GM12878 (cell line): ENCODE measurements around the gene CDH18. TPM values are rescaled to one million over a fixed set of nuclear protein-coding genes. Genes with fewer than 3 reads are reported as not detected.
A peak's percentile ranks its signal among the peaks of the same experiment; 100 is the strongest.

ENCODE experiments used
- ATAC-seq: fragments of 200-7000 bp; cut with Tn5 transposase; 3 replicates; pipeline ENCODE4 v1.9.1; 2020; ENCODE audit warnings: mild to moderate bottlenecking, moderate library complexity
- BruUV-seq: library from RNA; stranded (reverse); fragments of 400-500 nt; replicated peaks from 2 replicates; lab custom pipeline; 2021; lab: Mats Ljungman, UMichigan
- CTCF ChIA-PET: fragments of 300-600 bp; sonication (Branson Sonifier 250); formaldehyde crosslinking; extraction: SDS; loops from one replicate; lab custom pipeline; 2021; ENCODE audit warnings: inconsistent platforms; lab: Yijun Ruan, JAX
- POLR2A ChIA-PET: fragments of 350-600 bp; formaldehyde crosslinking; extraction: SDS; loops from one replicate; lab custom pipeline; 2021; ENCODE audit warnings: inconsistent platforms; lab: Charles Lee
- RAD21 ChIA-PET: fragments of 300-600 bp; sonication (Branson Sonifier 250); formaldehyde crosslinking; loops from one replicate; lab custom pipeline; 2023; ENCODE audit warnings: antibody characterized with exemption; ENCODE audit not compliant: unreplicated experiment; lab: Charles Lee
- SMC1A ChIA-PET: fragments of 300-600 bp; sonication (Branson Sonifier 250); formaldehyde crosslinking; loops from one replicate; lab custom pipeline; 2023; ENCODE audit not compliant: unreplicated experiment, uncharacterized antibody; lab: Charles Lee
- DNase-seq: peaks from one replicate; pipeline ENCODE4 v3.0.0-alpha.2; 2011; ENCODE audit warnings: low read depth, low spot score
- FAIRE-seq: peaks from 3 replicates; lab custom pipeline; 2011; peaks lifted over from hg19 to GRCh38; lab: Jason Lieb, UNC
- H2AFZ ChIP-seq: 2 replicates; pipeline ENCODE4 v1.6.0; 2011; ENCODE audit warnings: low read depth, low read length, control low read depth; ENCODE audit not compliant: control insufficient read depth
- H3K27ac ChIP-seq: 2 replicates; pipeline ENCODE4 v1.5.1; 2011; ENCODE audit warnings: control low read depth; ENCODE audit not compliant: control insufficient read depth, insufficient read depth
- H3K27me3 ChIP-seq, 2 experiments: replicated peaks in 1 of 2; 2 replicates each; pipeline versions ENCODE4 v1.6.0 to v1.6.1; 2011; ENCODE audit warnings: low read length in 1 of 2; ENCODE audit not compliant: control insufficient read depth in 2 of 2, insufficient read depth in 2 of 2
- H3K36me3 ChIP-seq, 2 experiments: 2 replicates each; pipeline ENCODE4 v1.5.1; 2011; ENCODE audit warnings: low read length in 1 of 2; ENCODE audit not compliant: control insufficient read depth in 2 of 2, insufficient read depth in 2 of 2
- H3K4me1 ChIP-seq: 2 replicates; pipeline ENCODE4 v1.6.1; 2011; ENCODE audit warnings: mild to moderate bottlenecking, low read length, moderate library complexity, mixed read lengths; ENCODE audit not compliant: control insufficient read depth, insufficient read depth
- H3K4me2 ChIP-seq: 2 replicates; pipeline ENCODE4 v1.6.0; 2011; ENCODE audit warnings: control low read depth; ENCODE audit not compliant: control insufficient read depth, insufficient read depth
- H3K4me3 ChIP-seq: fragments of 200-600 bp; sonication (generic); 2 replicates; pipeline ENCODE4 v1.5.1; 2016
- H3K79me2 ChIP-seq: 2 replicates; pipeline ENCODE4 v1.6.0; 2011; ENCODE audit warnings: low read length; ENCODE audit not compliant: control insufficient read depth, insufficient read depth
- H3K9ac ChIP-seq: 2 replicates; pipeline ENCODE4 v1.8.0; 2011; ENCODE audit warnings: low read length, control low read depth, mixed read lengths; ENCODE audit not compliant: control insufficient read depth, insufficient read depth
- H3K9me3 ChIP-seq: replicated peaks from 3 replicates; pipeline ENCODE4 v1.5.1; 2011; ENCODE audit warnings: mild to moderate bottlenecking, low read length; ENCODE audit not compliant: control insufficient read depth, insufficient read depth
- H4K20me1 ChIP-seq: 2 replicates; pipeline ENCODE4 v1.6.0; 2011; ENCODE audit not compliant: control insufficient read depth, insufficient read depth
- IRF5 ChIP-seq: fragments of 450-650 bp; IDR thresholded peaks from 2 replicates; pipeline ENCODE4 v1.6.1; 2017; ENCODE audit warnings: borderline replicate concordance
- NFYB ChIP-seq: IDR thresholded peaks from 2 replicates; pipeline ENCODE4 v1.6.1; 2011; ENCODE audit warnings: low read depth, mild to moderate bottlenecking, low read length, improper control_type of control experiment, moderate library complexity; ENCODE audit not compliant: insufficient read depth
- POLR2A ChIP-seq: IDR thresholded peaks from 2 replicates; pipeline ENCODE4 v1.6.1; 2011; ENCODE audit warnings: low read depth, mild to moderate bottlenecking, low read length
- SPI1 ChIP-seq: IDR thresholded peaks from 2 replicates; pipeline ENCODE4 v1.6.1; 2011; ENCODE audit warnings: low read depth, mild to moderate bottlenecking, low read length, moderate library complexity, borderline replicate concordance; ENCODE audit not compliant: insufficient read depth
- WGBS: methylation state at CpG from one replicate; pipeline ENCODE4 v1.1.6; 2016; ENCODE audit warnings: low lambda C conversion rate; ENCODE audit not compliant: insufficient replicate concordance, insufficient coverage; ENCODE audit errors: missing lambda C conversion rate; 5-methylcytosine and 5-hydroxymethylcytosine counted together
- in situ Hi-C: fragments of 300-500 bp; cut with MboI; formaldehyde crosslinking; loops from 9 replicates; pipeline ENCODE4 v1.14.3; 2018; ENCODE audit warnings: mixed read lengths
- intact Hi-C: fragments of 100-400 bp; cut with micrococcal nuclease; formaldehyde crosslinking; loops from one replicate; pipeline ENCODE4 v1.14.2; 2022; ENCODE audit not compliant: unreplicated experiment
- polyA plus RNA-seq, 11 experiments: library from polyadenylated mRNA; depleted of rRNA in 4 of 11; unstranded in 6 of 11; stranded (reverse) in 5 of 11; fragments of >200 nt; fragmentation: Nextera tagmentation in 4 of 11; fragmentation: Illumina TruSeq in 1 of 11; extraction: Ambion mirVana in 4 of 11; extraction: Trizol in 1 of 11; gene quantifications; 1 replicate in 1 of 11; 2 replicates in 10 of 11; pipeline versions ENCODE4 v1.2.1 to v1.2.3, GENCODE V29; 2011 to 2016; ENCODE audit warnings: inconsistent platforms in 2 of 11, missing spikeins in 2 of 11, low read depth in 1 of 11
- total RNA-seq, 4 experiments: library from RNA; depleted of rRNA in 3 of 4; stranded (reverse); fragments of >200 nt in 3 of 4; fragmentation: Illumina TruSeq in 1 of 4; extraction: Trizol in 1 of 4; gene quantifications; 2 replicates each; pipeline versions ENCODE4 v1.2.1 to v1.2.3, GENCODE V29; 2013 to 2021

Gene CDH18
- total and polyA plus RNA-seq, 10 of the 15 experiments (the other 5 are each of a cell fraction or from before 2014, with no cell fraction given) = 0.41 TPM; not detected in 9

- no peak for DNase-seq
- Histone ChIP-seq H3K79me2 (no peaks in the 10 kb centered on the region), H3K9ac (no peak overlapping the region), H3K36me3 (no peaks in the 10 kb centered on the region), H3K4me3 (no peak overlapping the region), H2AFZ (no peak overlapping the region), H3K4me1 (no peaks in the 10 kb centered on the region), H4K20me1 (no peaks in the 10 kb centered on the region), H3K4me2 (no peak overlapping the region), H3K27ac (no peak overlapping the region)
- SMC1A ChIA-PET = no interaction called here
- in situ Hi-C loops = no loop called here
- BruUV-seq = no TSS peak
- RAD21 ChIA-PET = no interaction called here
- no peak for ATAC-seq
- FAIRE-seq = no peak
- 13% methylated on average over 3 of the region's 3 CpGs for WGBS
- TF ChIP-seq SPI1 = peak; percentile 30; the same call in 1 of the 2 replicates
- TF ChIP-seq NFYB = no peak
- TF ChIP-seq, all 136 proteins: peak for 1
- intact Hi-C loops = no loop called here
- CTCF ChIA-PET = no interaction called here
- POLR2A ChIA-PET = no interaction called here
- no peaks in the 10 kb centered on the region for H3K27me3 ChIP-seq
- no peaks in the 10 kb centered on the region for H3K9me3 ChIP-seq
Observed at GRCh38 chr5:19577882-19578281, 410.1 kb downstream of the CDH18 start.

GRCh38 chr5:19568004-19568403 lies 420.0 kb downstream of the CDH18 start:
- SMC1A ChIA-PET = no interaction called here
- BruUV-seq = no TSS peak
- in situ Hi-C loops = no loop called here
- Histone ChIP-seq H3K36me3 (no peaks in the 10 kb centered on the region), H2AFZ (no peak overlapping the region), H3K79me2 (no peaks in the 10 kb centered on the region), H3K9me3 (no peaks in the 10 kb centered on the region), H3K9ac (no peak overlapping the region), H3K27ac (no peak overlapping the region), H3K4me3 (no peak overlapping the region)
- TF ChIP-seq IRF5 (no peak), POLR2A (no peak)
- TF ChIP-seq, all 136 proteins: peak for 0
- ChIA-PET CTCF (interaction anchor here (0.9 kb wide), 1 partner anchor 13 kb away, joined by 3 read pairs; no protein-coding TSS in a partner anchor), POLR2A (no interaction called here), RAD21 (no interaction called here)
- Histone ChIP-seq H3K27me3 (no peaks in the 10 kb centered on the region), H4K20me1 (no peaks in the 10 kb centered on the region), H3K4me2 (no peak overlapping the region), H3K4me1 (no peaks in the 10 kb centered on the region)
- ATAC-seq = no peak
- intact Hi-C loops = no loop called here
- DNase-seq = no peak
- no peak for FAIRE-seq
- WGBS = 5% methylated on average over 2 of the region's 2 CpGs
